HG03175 (cell line): ENCODE measurements around the gene CIT.
"Not testable (repeated sequence)": the region's sequence is repeated elsewhere in the genome, so short reads cannot be mapped to it uniquely, and the experiment has no call there.

ENCODE experiments used
- ATAC-seq: cut with Tn5 transposase; IDR thresholded peaks from one replicate; pipeline ENCODE4 v1.9.1; 2021; ENCODE audit warnings: mild to moderate bottlenecking, moderate library complexity; ENCODE audit not compliant: unreplicated experiment

Gene CIT

GRCh38 chr12:119661882-119662281 lies 215.2 kb downstream of the CIT start:
- no peak for ATAC-seq

DNA sequence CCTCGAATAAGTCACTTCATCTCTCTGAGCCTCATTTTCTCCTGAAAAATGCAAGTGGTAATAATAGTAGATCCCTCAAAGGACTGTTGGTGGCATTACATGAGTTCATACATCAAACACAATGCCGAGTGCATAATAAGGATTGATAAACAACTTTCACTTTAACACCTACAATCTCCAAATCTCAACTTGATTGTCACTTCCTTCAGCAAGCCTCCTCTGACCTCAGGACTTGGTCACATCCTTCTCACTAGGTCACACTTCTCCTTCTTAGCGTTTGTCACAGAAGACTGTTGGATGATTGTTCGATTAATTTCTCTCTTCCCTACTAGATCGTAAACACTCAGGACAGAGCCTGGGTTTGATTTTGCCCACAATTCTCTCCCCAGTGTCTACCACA lies 217.0 kb downstream of the CIT start:
- ATAC-seq, result no peak

DNA sequence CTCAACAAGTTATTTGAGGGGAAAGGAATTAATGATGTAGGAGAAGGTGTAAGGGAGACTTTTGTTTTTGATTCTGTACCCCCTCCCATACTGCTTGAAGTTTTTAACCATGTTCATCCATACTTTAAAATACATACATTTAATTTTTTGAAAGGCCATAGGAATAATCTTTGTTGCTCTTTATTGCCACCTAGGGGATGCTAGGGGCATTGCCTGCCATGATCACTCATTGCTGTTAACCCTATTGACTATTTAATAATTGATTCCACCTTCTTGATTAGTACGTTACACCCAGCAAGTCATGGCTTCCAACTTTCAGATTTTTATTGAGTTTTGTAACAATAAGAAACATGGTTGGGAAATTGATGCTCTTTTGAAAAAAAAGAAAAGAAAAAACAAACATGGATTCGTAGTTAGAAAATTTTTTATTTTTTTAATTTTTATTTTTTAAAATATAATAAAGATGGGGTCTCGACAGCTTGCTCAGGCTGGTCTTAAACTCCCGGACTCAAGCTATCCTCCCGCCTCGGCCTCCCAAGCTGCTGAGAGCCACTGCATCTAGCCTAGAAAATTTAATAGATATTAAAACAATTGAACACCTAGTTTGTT lies 217.7 kb downstream of the CIT start:
- peak; percentile 76 for ATAC-seq

DNA sequence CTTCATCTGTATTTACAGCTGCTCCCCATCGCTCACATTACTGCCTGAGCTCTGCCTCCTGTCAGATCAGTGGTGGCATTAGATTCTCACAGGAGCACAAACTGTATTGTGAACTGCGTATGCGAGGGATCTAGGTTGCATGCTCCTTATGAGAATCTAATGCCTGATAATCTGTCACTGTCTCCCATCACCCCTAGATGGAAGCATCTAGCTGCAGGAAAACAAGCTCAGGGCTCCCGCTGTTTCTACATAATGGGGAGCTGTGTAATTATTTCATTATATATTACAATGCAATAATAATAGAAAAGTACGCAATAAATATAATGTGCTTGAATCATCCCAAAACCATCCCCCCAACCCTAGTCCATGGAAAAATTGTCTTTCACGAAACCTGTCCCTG lies 219.0 kb downstream of the CIT start:
- not testable (repeated sequence) for ATAC-seq

DNA sequence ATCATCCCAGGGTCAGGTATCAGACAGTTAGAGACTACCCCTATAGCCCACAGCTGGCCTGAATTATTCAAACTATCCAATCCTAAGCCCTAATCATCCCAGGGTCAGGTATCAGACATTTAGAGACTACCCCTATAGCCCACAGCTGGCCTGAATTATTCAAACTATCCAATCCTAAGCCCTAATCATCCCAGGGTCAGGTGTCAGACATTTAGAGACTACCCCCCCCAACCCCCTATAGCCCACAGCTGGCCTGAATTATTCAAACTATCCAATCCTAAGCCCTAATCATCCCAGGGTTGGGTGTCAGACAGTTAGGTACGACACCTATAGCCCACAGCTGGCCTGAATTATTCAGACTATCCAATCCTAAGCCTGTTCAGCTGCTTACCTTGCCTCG lies 220.1 kb downstream of the CIT start:
- not testable (repeated sequence) for ATAC-seq

GRCh38 chr12:119652665-119653064 lies 224.5 kb downstream of the CIT start:
- ATAC-seq, result no peak

DNA sequence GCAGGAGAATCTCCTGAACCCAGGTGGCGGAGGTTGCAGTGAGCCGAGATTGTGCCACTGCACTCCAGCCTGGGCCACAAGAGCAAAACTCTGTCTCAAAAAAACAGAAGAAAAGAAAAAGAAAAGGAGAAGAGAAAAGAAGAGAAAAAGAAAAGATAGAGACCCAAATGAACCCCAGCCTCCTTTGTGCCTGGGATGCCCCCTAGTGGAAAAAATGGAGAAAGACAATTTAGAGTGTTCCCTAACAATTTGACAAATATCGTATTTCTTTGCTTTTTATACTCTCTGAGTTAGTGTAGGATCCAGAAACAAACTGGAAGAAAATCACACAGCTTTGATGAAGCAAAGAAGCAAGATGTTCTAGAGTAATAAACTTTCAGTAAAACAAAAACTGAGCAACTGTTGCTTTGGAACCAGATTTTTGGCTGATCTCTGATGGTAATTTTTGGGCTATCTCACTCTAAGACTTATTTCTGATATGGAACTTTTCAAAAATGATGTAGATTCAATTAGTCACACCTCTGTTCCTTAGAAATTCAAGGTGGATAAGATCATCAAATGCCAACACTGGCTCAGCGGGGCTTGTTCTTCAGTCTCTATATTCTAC lies 227.8 kb downstream of the CIT start:
- ATAC-seq, result no peak

GRCh38 chr12:119645535-119646059 lies 231.5 kb downstream of the CIT start:
- no peak for ATAC-seq

DNA sequence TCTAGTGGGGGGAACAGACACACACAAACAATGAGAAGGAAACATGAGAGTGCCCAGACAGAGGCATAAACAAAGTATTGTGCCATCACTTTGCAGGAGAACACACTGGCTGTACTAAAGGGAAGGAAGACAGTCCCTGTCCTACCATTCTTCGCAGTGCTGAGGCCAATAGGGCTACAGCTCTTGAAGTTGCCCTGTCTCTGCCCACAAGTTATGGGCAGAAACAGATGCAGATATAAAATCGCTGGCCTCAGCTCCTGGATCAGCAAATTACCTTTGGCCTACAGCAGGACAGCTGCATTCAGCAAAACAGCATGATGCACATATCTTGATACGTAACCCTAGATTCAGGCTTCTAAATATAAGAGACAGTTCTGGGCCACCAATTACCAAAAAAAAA lies 232.2 kb downstream of the CIT start:
- ATAC-seq, result no peak

- no peak for ATAC-seq
These were observed 234.1 kb downstream of the CIT start for GRCh38 chr12:119642986-119643385.
